ENCODE measurements around the gene PPP1R16B. TPM values are rescaled to one million over a fixed set of nuclear protein-coding genes. Genes with fewer than 3 reads are reported as not detected.
A peak's percentile ranks its signal among the peaks of the same experiment; 100 is the strongest.

Gene PPP1R16B
- total RNA-seq, 4 donors from 2014 or later = 0.72 to 3.0 (median 1.4) TPM

DNA sequence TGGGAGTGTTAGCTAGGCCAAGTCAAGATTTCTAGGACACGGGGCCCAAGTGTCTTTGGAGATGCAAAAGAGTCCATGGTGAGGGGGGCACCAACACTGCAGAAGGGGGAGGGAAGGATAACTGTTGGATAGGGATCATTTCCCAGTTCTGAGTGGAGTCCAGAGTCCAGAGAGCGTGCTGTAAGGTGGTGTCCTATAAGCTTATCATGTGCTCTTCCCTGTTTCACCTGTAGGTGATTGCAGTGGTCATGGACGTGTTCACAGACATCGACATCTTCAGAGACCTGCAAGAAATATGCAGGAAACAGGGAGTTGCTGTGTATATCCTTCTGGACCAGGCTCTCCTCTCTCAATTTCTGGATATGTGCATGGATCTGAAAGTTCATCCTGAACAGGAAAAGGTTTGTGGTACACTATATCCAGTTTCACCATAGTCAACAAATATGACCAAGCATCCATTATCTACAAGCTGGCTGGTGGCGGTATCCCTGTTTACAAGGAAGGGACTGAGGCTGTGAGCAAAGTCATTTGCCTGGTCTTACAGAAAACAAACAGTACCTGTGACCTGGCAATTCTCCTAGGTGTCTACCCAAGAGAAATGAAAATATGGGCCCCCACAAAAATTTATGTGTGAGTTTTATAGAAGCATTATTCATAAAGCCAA lies 136.4 kb downstream of the PPP1R16B start:
- no peak overlapping the region for H3K4me3 ChIP-seq (ENCODE audit: low read depth, poor library complexity, severe bottlenecking)
- DNase-seq (ENCODE audit: low spot score in 2 of 2) = peak in 1 of 2 donors; percentile 56
- WGBS, 2 donors = 98 to 100% methylated on average over 5 of the region's 5 CpGs
- TF ChIP-seq, protein P1, sequence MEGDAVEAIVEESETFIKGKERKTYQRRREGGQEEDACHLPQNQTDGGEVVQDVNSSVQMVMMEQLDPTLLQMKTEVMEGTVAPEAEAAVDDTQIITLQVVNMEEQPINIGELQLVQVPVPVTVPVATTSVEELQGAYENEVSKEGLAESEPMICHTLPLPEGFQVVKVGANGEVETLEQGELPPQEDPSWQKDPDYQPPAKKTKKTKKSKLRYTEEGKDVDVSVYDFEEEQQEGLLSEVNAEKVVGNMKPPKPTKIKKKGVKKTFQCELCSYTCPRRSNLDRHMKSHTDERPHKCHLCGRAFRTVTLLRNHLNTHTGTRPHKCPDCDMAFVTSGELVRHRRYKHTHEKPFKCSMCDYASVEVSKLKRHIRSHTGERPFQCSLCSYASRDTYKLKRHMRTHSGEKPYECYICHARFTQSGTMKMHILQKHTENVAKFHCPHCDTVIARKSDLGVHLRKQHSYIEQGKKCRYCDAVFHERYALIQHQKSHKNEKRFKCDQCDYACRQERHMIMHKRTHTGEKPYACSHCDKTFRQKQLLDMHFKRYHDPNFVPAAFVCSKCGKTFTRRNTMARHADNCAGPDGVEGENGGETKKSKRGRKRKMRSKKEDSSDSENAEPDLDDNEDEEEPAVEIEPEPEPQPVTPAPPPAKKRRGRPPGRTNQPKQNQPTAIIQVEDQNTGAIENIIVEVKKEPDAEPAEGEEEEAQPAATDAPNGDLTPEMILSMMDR (IDR thresholded peaks at IDR 0.05) = no peak
- no peak for TF ChIP-seq POLR2A (IDR thresholded peaks at IDR 0.05)
- intact Hi-C loops (cut with DNase I; ENCODE audit: low total_unique reads) = no loop called here

GRCh38 chr20:38945012-38945411 lies 139.5 kb downstream of the PPP1R16B start:
- H3K4me3 ChIP-seq (ENCODE audit: low read depth, poor library complexity, severe bottlenecking) = no peak overlapping the region
- DNase-seq (ENCODE audit: low spot score in 2 of 2) = peak in 1 of 2 donors; percentile 28
- WGBS, 2 donors = 74 to 87% methylated on average over 3 of the region's 3 CpGs
- intact Hi-C loops (cut with DNase I; ENCODE audit: low total_unique reads) = no loop called here
- TF ChIP-seq POLR2A (IDR thresholded peaks at IDR 0.05) = no peak
- TF ChIP-seq, protein P1 (IDR thresholded peaks at IDR 0.05) = no peak

DNA sequence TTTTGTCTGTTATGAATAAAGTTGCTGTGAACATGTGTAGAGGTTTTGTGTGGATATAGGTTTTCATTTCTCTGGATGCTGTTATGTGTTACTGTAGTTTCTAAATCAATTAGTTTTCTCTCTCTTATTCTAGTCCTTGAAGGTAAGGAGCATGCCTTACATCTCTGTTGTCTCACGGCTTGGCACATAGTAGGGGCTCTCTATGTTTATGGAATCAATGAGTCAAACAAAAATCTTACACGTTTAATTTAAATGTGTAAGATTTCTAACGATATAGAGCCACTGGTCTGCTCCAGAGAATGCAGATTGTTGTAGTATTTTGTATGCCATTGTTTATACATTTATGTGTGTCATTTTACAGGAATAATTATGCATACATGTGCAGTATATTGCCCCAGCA lies 141.3 kb downstream of the PPP1R16B start:
- no peak for TF ChIP-seq POLR2A (IDR thresholded peaks at IDR 0.05)
- DNase-seq (ENCODE audit: low spot score in 2 of 2) = no peak
- intact Hi-C loops (cut with DNase I; ENCODE audit: low total_unique reads) = no loop called here
- WGBS, 2 donors = 90 to 93% methylated on average over 3 of the region's 3 CpGs
- H3K4me3 ChIP-seq (ENCODE audit: low read depth, poor library complexity, severe bottlenecking) = no peak overlapping the region

GRCh38 chr20:38947931-38948362 lies 142.4 kb downstream of the PPP1R16B start:
- TF ChIP-seq, protein P1 (IDR thresholded peaks at IDR 0.05) = no peak
- no peak for TF ChIP-seq POLR2A (IDR thresholded peaks at IDR 0.05)
- no peak overlapping the region for H3K4me3 ChIP-seq (ENCODE audit: low read depth, poor library complexity, severe bottlenecking)
- no peak for DNase-seq (ENCODE audit: low spot score in 2 of 2)
- intact Hi-C loops (cut with DNase I; ENCODE audit: low total_unique reads) = no loop called here
- WGBS, 2 donors = 65 to 66% methylated on average over 7 of the region's 7 CpGs

DNA sequence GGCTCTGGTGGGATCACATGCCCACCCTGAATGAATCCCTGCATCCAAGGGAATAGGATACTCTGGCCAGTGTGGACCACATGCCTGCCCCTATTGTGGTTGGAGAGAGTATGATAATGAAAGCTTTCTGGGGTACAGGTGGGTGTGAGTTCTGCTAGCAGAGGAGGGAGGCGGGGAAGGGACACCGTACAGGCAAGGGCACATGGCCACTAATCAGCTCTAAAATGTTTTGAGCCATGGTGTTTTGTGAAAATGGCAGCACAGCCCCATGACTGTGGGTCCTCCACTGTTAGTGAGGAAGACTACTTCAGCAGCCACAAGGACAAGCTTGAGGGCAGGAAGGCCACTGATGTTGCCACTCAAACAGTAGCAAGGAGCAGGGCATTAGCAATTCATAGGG lies 144.8 kb downstream of the PPP1R16B start:
- no peak for DNase-seq (ENCODE audit: low spot score in 2 of 2)
- TF ChIP-seq, protein P1 (IDR thresholded peaks at IDR 0.05) = no peak
- no peak for TF ChIP-seq POLR2A (IDR thresholded peaks at IDR 0.05)
- H3K4me3 ChIP-seq (ENCODE audit: low read depth, poor library complexity, severe bottlenecking) = no peak overlapping the region
- intact Hi-C loops (cut with DNase I; ENCODE audit: low total_unique reads) = no loop called here
- 65 to 94% methylated on average over 2 of the region's 2 CpGs for WGBS, 2 donors

GRCh38 chr20:38951611-38952010 lies 146.1 kb downstream of the PPP1R16B start:
- no peak overlapping the region for H3K4me3 ChIP-seq (ENCODE audit: low read depth, poor library complexity, severe bottlenecking)
- TF ChIP-seq, protein P1 (IDR thresholded peaks at IDR 0.05) = no peak
- TF ChIP-seq POLR2A (IDR thresholded peaks at IDR 0.05) = no peak
- intact Hi-C loops (cut with DNase I; ENCODE audit: low total_unique reads) = no loop called here
- no peak for DNase-seq (ENCODE audit: low spot score in 2 of 2)
- 94 to 95% methylated on average over 9 of the region's 9 CpGs for WGBS, 2 donors
